Measurements from ENCODE around the gene GTF3C2. TPM values are rescaled to one million over a fixed set of nuclear protein-coding genes. Genes with fewer than 3 reads are reported as not detected.

The GTF3C2 gene
- total and polyA plus RNA-seq, 2 of the 13 experiments (the other 11 are each of a cell fraction or from before 2014, with no cell fraction given): 77.5 to 130 TPM

DNA sequence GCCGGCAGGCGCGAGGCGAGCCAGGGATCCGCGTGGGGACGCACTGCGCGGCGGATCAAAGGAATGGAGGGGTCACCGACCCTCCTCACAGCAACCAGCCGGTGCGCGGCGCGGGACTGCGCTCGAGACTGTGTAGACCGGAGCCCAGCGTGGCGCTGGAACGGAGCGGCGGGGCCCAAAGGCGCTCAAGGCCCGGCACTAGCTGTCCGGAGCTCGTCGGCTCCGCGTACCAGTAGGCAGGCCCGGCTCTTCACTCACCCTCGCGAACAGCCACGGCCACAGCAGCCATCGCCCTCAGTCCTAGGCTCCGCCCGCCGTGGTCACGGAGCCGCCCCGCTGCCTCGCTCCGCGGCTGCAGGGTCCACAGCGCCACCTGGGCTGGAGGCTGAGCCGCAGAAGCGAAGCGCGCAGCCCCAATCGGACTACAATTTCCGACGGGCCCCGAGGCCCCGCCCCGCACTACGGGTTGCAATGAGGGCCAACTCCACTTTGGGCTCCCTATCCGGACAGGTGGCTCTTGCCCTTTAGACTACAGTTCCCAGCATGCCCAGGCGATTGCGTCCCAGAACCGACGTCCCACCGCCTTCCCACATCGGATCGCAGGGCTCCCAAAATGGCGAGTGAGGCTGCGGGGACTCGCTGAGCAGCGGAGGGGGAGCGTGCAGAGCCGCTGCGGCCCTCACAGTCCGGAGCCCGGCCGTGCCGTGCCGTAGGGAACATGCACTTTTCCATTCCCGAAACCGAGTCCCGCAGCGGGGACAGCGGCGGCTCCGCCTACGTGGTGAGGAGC lies 13.7 kb upstream of the GTF3C2 start, which contains the start of the genes EIF2B4 and SNX17 (continued):
- TF ChIP-seq ZNF879 (CRISPR knock-in tag; IDR thresholded peaks at IDR 0.05) (0 out of 2 replicates have a peak, but pooled peaks have one; percentile 53), ZNF33A (CRISPR knock-in tag; IDR thresholded peaks at IDR 0.05; ENCODE audit: borderline replicate concordance) (0 out of 2 replicates have a peak, but pooled peaks have one; percentile 14), NCOR1 (IDR thresholded peaks at IDR 0.05; ENCODE audit: borderline replicate concordance, low read length) (no peak; the same call in 1 of the 2 replicates), HMGXB3 (CRISPR knock-in tag; IDR thresholded peaks at IDR 0.05; ENCODE audit: borderline replicate concordance) (peak; percentile 83), GFI1 (CRISPR knock-in tag; IDR thresholded peaks at IDR 0.05; ENCODE audit: borderline replicate concordance) (peak; percentile 93), ZNF441 (CRISPR knock-in tag; IDR thresholded peaks at IDR 0.05; ENCODE audit: borderline replicate concordance) (peak; percentile 75), MYC (CRISPR knock-in tag; IDR thresholded peaks at IDR 0.05; ENCODE audit: borderline replicate concordance) (peak; percentile 98), ZNF451 (CRISPR knock-in tag; IDR thresholded peaks at IDR 0.05) (peak; percentile 96), XRCC5 (optimal IDR thresholded peaks at IDR 0.05; ENCODE audit: low read length) (peak; percentile 99), RFXAP (CRISPR knock-in tag; IDR thresholded peaks at IDR 0.05; ENCODE audit: borderline replicate concordance) (peak; percentile 97), ARNT2 (CRISPR knock-in tag; IDR thresholded peaks at IDR 0.05; ENCODE audit: low read depth) (peak; percentile 96), ZNF773 (CRISPR knock-in tag; IDR thresholded peaks at IDR 0.05; ENCODE audit: borderline replicate concordance) (peak; percentile 82; the same call in 1 of the 2 replicates), ZNF652 (CRISPR knock-in tag; IDR thresholded peaks at IDR 0.05; ENCODE audit: borderline replicate concordance, low read depth) (no peak; the same call in 1 of the 2 replicates), ZNF350 (CRISPR knock-in tag; IDR thresholded peaks at IDR 0.05; ENCODE audit: borderline replicate concordance, low read depth) (peak; percentile 100), SNAPC4 (CRISPR knock-in tag; IDR thresholded peaks at IDR 0.05) (peak; percentile 40), RARG (CRISPR knock-in tag; IDR thresholded peaks at IDR 0.05; ENCODE audit: low read depth) (peak; percentile 13; the same call in 1 of the 2 replicates)
- TF ChIP-seq, protein P1, sequence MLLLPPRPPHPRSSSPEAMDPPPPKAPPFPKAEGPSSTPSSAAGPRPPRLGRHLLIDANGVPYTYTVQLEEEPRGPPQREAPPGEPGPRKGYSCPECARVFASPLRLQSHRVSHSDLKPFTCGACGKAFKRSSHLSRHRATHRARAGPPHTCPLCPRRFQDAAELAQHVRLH (CRISPR knock-in tag; IDR thresholded peaks at IDR 0.05; ENCODE audit: borderline replicate concordance, low read depth): peak; percentile 97; the same call in 1 of the 2 replicates
